ENCODE measurements around the gene TRANK1.

DNA sequence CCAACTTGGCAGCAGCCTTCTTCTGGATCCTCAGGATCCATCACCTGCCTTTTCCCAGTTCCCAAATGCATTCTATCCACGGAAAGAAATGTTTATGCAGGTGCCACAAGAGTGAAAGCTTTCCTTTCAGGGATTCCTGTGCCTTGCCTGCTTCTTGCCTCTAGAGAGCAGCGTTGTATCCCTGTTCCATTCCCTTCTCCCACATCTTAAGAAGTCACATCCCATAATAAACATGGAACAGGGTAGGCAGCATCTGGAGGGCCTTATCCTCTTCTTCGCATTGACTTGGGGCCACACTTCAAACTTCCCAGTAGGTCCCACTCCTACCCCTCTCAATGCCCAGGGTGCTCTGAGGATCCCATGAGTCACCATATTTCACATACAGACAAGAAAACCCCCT lies 107.8 kb downstream of the TRANK1 start:
- TF ChIP-seq, protein P1, sequence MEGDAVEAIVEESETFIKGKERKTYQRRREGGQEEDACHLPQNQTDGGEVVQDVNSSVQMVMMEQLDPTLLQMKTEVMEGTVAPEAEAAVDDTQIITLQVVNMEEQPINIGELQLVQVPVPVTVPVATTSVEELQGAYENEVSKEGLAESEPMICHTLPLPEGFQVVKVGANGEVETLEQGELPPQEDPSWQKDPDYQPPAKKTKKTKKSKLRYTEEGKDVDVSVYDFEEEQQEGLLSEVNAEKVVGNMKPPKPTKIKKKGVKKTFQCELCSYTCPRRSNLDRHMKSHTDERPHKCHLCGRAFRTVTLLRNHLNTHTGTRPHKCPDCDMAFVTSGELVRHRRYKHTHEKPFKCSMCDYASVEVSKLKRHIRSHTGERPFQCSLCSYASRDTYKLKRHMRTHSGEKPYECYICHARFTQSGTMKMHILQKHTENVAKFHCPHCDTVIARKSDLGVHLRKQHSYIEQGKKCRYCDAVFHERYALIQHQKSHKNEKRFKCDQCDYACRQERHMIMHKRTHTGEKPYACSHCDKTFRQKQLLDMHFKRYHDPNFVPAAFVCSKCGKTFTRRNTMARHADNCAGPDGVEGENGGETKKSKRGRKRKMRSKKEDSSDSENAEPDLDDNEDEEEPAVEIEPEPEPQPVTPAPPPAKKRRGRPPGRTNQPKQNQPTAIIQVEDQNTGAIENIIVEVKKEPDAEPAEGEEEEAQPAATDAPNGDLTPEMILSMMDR (IDR thresholded peaks at IDR 0.05; ENCODE audit: poor library complexity, severe bottlenecking), result peak; percentile 14
- TF ChIP-seq POLR2AphosphoS5 (IDR thresholded peaks at IDR 0.05) (no peak), RAD21 (conservative IDR thresholded peaks at IDR 0.05) (no peak), EP300 (conservative IDR thresholded peaks at IDR 0.05; ENCODE audit: poor library complexity, severe bottlenecking) (no peak), EZH2 (IDR thresholded peaks at IDR 0.05; ENCODE audit: borderline replicate concordance, insufficient read depth, low read length, poor library complexity, severe bottlenecking) (no peak), TAF1 (IDR thresholded peaks at IDR 0.05; ENCODE audit: low read depth) (no peak), MXI1 (conservative IDR thresholded peaks at IDR 0.05; ENCODE audit: poor library complexity, severe bottlenecking) (no peak), SMC3 (conservative IDR thresholded peaks at IDR 0.05; ENCODE audit: poor library complexity) (no peak)
- TF ChIP-seq, protein P2, sequence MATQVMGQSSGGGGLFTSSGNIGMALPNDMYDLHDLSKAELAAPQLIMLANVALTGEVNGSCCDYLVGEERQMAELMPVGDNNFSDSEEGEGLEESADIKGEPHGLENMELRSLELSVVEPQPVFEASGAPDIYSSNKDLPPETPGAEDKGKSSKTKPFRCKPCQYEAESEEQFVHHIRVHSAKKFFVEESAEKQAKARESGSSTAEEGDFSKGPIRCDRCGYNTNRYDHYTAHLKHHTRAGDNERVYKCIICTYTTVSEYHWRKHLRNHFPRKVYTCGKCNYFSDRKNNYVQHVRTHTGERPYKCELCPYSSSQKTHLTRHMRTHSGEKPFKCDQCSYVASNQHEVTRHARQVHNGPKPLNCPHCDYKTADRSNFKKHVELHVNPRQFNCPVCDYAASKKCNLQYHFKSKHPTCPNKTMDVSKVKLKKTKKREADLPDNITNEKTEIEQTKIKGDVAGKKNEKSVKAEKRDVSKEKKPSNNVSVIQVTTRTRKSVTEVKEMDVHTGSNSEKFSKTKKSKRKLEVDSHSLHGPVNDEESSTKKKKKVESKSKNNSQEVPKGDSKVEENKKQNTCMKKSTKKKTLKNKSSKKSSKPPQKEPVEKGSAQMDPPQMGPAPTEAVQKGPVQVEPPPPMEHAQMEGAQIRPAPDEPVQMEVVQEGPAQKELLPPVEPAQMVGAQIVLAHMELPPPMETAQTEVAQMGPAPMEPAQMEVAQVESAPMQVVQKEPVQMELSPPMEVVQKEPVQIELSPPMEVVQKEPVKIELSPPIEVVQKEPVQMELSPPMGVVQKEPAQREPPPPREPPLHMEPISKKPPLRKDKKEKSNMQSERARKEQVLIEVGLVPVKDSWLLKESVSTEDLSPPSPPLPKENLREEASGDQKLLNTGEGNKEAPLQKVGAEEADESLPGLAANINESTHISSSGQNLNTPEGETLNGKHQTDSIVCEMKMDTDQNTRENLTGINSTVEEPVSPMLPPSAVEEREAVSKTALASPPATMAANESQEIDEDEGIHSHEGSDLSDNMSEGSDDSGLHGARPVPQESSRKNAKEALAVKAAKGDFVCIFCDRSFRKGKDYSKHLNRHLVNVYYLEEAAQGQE (IDR thresholded peaks at IDR 0.05; ENCODE audit: borderline replicate concordance), result no peak
